ENCODE measurements around the gene TMEM151B. TPM values are rescaled to one million over a fixed set of nuclear protein-coding genes. Genes with fewer than 3 reads are reported as not detected.

Gene TMEM151B
- total RNA-seq, 4 donors from 2014 or later = 0.10 to 0.15 TPM; not detected in 2

GRCh38 chr6:44225579-44226325 lies 44.5 kb upstream of the TMEM151B start:
- 85% methylated on average over 8 of the region's 8 CpGs for WGBS
- H3K4me3 ChIP-seq = peak overlapping the region; percentile 10
- H3K27ac ChIP-seq = no peak overlapping the region

GRCh38 chr6:44226368-44227147 lies 43.7 kb upstream of the TMEM151B start:
- Histone ChIP-seq H3K9me3 (no peaks in the 10 kb centered on the region), H3K36me3 (peaks cover 20% of the 10 kb centered on the region), H3K4me3 (peak overlapping the region; percentile 10), H3K27me3 (no peaks in the 10 kb centered on the region), H3K27ac (no peak overlapping the region), H3K4me1 (peaks cover 74% of the 10 kb centered on the region)
- no peak for DNase-seq (ENCODE audit: low spot score in 2 of 2)
- TF ChIP-seq EP300 (IDR thresholded peaks at IDR 0.05) (no peak), POLR2A (IDR thresholded peaks at IDR 0.05) (no peak), POLR2AphosphoS5 (IDR thresholded peaks at IDR 0.05) (no peak)
- TF ChIP-seq, protein P1, sequence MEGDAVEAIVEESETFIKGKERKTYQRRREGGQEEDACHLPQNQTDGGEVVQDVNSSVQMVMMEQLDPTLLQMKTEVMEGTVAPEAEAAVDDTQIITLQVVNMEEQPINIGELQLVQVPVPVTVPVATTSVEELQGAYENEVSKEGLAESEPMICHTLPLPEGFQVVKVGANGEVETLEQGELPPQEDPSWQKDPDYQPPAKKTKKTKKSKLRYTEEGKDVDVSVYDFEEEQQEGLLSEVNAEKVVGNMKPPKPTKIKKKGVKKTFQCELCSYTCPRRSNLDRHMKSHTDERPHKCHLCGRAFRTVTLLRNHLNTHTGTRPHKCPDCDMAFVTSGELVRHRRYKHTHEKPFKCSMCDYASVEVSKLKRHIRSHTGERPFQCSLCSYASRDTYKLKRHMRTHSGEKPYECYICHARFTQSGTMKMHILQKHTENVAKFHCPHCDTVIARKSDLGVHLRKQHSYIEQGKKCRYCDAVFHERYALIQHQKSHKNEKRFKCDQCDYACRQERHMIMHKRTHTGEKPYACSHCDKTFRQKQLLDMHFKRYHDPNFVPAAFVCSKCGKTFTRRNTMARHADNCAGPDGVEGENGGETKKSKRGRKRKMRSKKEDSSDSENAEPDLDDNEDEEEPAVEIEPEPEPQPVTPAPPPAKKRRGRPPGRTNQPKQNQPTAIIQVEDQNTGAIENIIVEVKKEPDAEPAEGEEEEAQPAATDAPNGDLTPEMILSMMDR (IDR thresholded peaks at IDR 0.05) = no peak
- WGBS = 51% methylated on average over 15 of the region's 15 CpGs

More at GRCh38 chr6:44225579-44226325, 44.5 kb upstream of the TMEM151B start:
- no peak for DNase-seq (ENCODE audit: low spot score in 2 of 2)
- no peaks in the 10 kb centered on the region for H3K27me3 ChIP-seq
- peaks cover 12% of the 10 kb centered on the region for H3K36me3 ChIP-seq
- no peaks in the 10 kb centered on the region for H3K9me3 ChIP-seq
- peaks cover 82% of the 10 kb centered on the region for H3K4me1 ChIP-seq
- TF ChIP-seq EP300 (IDR thresholded peaks at IDR 0.05) (no peak), POLR2AphosphoS5 (IDR thresholded peaks at IDR 0.05) (no peak), POLR2A (IDR thresholded peaks at IDR 0.05) (no peak)
- TF ChIP-seq, protein P1 (IDR thresholded peaks at IDR 0.05) = no peak

- 29% methylated on average over 7 of the region's 7 CpGs for WGBS
- TF ChIP-seq POLR2A (IDR thresholded peaks at IDR 0.05) (no peak), EP300 (IDR thresholded peaks at IDR 0.05) (no peak)
- H3K27me3 ChIP-seq = no peaks in the 10 kb centered on the region
- H3K36me3 ChIP-seq = peaks cover 28% of the 10 kb centered on the region
- H3K4me1 ChIP-seq = peaks cover 67% of the 10 kb centered on the region
- no peaks in the 10 kb centered on the region for H3K9me3 ChIP-seq
- no peak for DNase-seq (ENCODE audit: low spot score in 2 of 2)
- H3K4me3 ChIP-seq = peak overlapping the region; percentile 10
- no peak overlapping the region for H3K27ac ChIP-seq
Measured at GRCh38 chr6:44227148-44227793, 43.0 kb upstream of the TMEM151B start.

DNA sequence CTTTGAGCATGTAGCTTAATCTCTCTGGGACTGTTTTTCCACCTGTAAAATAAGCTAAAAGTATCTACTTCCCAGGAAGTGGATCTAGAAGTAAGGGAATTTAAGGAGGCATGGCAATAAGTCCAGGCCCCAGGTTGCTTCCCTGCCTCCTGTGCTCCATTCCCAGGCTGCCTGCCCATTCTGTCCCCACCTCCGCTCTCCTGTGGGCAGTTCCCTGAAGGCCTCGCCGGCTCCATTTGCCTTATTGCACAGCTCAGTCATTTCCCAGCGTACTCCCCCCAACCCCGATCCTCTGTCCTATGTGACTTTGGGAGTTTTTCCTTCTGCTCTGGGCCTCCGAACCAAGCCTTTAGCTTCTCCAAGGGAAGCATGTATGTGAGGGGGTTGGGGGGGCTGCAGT lies 42.2 kb upstream of the TMEM151B start:
- H3K36me3 ChIP-seq = peaks cover 35% of the 10 kb centered on the region
- H3K4me3 ChIP-seq = no peak overlapping the region
- no peak for DNase-seq (ENCODE audit: low spot score in 2 of 2)
- no peaks in the 10 kb centered on the region for H3K9me3 ChIP-seq
- TF ChIP-seq POLR2AphosphoS5 (IDR thresholded peaks at IDR 0.05) (no peak), EP300 (IDR thresholded peaks at IDR 0.05) (no peak), POLR2A (IDR thresholded peaks at IDR 0.05) (no peak)
- TF ChIP-seq, protein P1 (IDR thresholded peaks at IDR 0.05) = no peak
- no peak overlapping the region for H3K27ac ChIP-seq
- 92% methylated on average over 6 of the region's 6 CpGs for WGBS
- no peaks in the 10 kb centered on the region for H3K27me3 ChIP-seq
- H3K4me1 ChIP-seq = peaks cover 64% of the 10 kb centered on the region

- Histone ChIP-seq H3K9me3 (no peaks in the 10 kb centered on the region), H3K27me3 (no peaks in the 10 kb centered on the region), H3K27ac (no peak overlapping the region), H3K4me3 (no peak overlapping the region), H3K36me3 (peaks cover 37% of the 10 kb centered on the region), H3K4me1 (peaks cover 62% of the 10 kb centered on the region)
- 86% methylated on average over 7 of the region's 7 CpGs for WGBS
- no peak for DNase-seq (ENCODE audit: low spot score in 2 of 2)
- TF ChIP-seq, protein P1 (IDR thresholded peaks at IDR 0.05) = no peak
- TF ChIP-seq EP300 (IDR thresholded peaks at IDR 0.05) (no peak), POLR2AphosphoS5 (IDR thresholded peaks at IDR 0.05) (no peak), POLR2A (IDR thresholded peaks at IDR 0.05) (no peak)
Measured at GRCh38 chr6:44228433-44228832, 41.8 kb upstream of the TMEM151B start.
